GM06990 (cell line): ENCODE data around the gene OVOL1.

ENCODE experiments used
- DNase-seq: peaks from one replicate; pipeline ENCODE4 v3.0.0-alpha.2; 2011; ENCODE audit not compliant: insufficient read length; ENCODE audit errors: extremely low read depth
- H3K27me3 ChIP-seq: replicated peaks from 2 replicates; pipeline ENCODE4 v1.6.0; 2011; ENCODE audit warnings: low read length; ENCODE audit not compliant: control insufficient read depth, insufficient read depth
- H3K36me3 ChIP-seq: 2 replicates; pipeline ENCODE4 v1.5.1; 2011; ENCODE audit warnings: low read length; ENCODE audit not compliant: control insufficient read depth, insufficient read depth
- H3K4me3 ChIP-seq: replicated peaks from 2 replicates; pipeline ENCODE4 v1.5.1; 2011; ENCODE audit warnings: low read depth, mild to moderate bottlenecking, control low read depth, low read length
- CTCF ChIP-seq: IDR thresholded peaks from 2 replicates; pipeline ENCODE4 v1.5.1; 2011; ENCODE audit warnings: low read length, control low read depth, mild to moderate bottlenecking, inconsistent platforms; ENCODE audit not compliant: insufficient read depth, poor library complexity, severe bottlenecking

OVOL1 gene

DNA sequence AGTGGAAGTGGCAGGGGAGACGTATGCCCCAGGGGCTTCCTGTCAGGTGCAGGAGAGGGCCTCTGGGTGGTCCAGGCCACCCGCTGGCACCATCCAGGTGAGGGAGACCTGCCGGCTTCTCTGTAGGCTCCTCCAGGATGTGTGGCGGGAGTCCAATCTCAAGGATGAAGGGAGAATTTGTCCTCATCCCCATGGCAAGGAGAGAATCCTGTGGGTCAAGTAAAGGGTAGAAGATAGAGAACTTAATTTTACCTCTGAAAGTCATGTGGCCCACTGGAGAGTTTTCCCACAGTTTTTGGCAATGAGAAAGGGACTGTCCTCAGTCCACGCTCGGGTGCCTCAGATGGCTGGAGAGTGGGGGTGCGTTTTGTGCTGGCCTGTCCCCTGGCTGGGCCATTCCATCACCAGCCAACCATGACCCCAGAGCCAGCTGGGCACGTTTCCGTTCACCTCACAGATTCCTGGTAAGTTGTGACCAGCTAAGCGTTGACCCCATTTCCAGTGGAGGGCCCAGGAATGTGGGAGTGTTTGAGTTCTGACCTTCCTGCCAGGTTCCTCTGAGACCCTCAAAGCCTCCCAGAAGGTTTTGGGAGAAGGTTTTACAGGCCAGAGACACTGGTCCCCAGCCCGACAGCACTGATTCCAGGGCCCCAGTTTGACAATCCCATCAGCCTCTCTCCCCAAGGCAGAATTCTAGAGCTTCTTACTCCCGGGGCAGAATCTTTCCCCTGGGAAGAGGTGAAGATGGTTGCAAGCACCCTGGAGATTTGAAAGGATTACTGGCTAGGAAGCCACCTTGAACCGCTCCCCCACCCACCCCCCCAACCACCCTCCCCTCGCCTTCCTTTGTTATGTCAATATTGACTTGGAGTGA lies 2.6 kb downstream of the OVOL1 start:
- Histone ChIP-seq H3K27me3 (peaks cover 3% of the 10 kb centered on the region), H3K36me3 (no peaks in the 10 kb centered on the region), H3K4me3 (no peak overlapping the region)
- TF ChIP-seq CTCF: no peak
- no peak for DNase-seq

DNA sequence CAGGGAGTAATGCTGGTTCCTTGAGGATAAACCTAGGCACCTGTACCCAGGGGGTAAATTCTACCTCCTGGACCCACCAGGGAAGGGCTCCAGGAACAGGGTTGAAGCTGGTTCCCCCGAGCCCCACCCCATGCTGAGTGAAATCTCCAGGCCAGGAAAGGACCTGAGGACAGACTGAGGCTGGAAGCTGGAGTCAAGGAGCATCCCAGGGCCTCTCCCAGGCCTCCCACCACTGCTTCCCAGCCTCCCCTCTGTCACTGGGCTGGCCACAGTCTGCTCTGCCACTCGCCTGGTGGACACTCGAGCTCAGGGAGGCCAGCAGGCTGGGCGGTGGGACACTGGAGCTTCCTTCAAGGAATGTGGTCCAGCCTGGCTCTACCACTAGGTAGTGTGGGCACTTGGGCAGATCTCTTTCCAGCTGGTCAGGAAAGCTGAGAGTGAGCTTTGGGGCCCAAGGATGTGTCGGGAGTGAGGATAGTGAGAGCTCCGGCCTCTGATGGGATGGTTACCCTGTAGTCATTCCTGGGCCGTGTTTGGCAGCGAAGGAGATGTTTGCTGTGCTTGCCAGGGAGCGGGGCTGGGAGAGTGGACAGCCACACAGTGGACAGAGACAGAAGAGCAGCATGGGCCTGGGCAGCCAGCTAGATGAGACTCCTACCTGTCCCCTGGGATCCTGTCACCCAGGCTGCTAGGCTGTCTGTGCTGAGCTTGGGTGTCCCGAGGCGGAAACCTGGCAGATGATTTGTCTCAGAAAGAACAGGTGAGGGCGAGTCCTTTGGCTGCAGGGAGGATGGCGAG lies 3.4 kb downstream of the OVOL1 start:
- no peaks in the 10 kb centered on the region for H3K36me3 ChIP-seq
- H3K4me3 ChIP-seq: no peak overlapping the region
- H3K27me3 ChIP-seq: peaks cover 3% of the 10 kb centered on the region

DNA sequence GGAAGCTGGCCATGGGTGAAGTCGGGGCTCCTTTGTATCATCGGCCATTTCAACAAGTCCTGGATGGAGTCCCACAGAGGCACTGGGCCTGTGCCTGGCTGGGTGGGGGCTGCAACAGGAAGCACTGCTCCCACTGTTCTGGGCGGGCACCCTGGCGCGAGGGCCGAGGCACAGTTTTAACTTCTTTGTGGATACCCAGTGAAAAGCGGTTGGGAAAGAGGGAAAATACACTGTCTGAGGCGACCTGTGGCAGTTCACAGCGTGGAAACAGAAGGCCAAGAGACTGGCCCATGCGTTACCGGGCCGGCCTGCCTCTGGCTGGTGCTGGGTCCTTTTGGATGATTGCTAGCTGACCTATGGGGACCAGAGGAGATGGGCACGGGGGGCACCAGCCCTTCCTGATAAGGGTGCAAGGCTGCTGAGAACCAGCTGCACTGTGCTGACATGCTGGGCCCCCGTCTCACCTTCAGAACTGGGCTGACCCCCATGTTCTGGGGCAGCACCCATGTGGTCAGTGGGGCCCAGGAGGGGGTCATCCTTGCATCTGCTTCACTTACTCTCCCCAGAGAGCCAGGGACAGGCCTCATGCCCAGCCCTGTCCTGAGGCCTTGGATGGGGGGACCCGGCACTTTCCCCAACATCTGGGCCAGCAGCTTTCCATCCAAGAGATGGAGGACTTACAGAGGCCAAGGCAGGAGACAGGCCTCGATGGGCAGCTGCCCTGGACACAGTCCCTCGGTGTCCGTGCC lies 4.2 kb downstream of the OVOL1 start:
- no peak overlapping the region for H3K4me3 ChIP-seq
- H3K27me3 ChIP-seq: peaks cover 3% of the 10 kb centered on the region
- no peaks in the 10 kb centered on the region for H3K36me3 ChIP-seq
- TF ChIP-seq CTCF: no peak
- no peak for DNase-seq

More for the DNA sequence above, 3.4 kb downstream of the OVOL1 start:
- DNase-seq: no peak
- no peak for TF ChIP-seq CTCF

DNA sequence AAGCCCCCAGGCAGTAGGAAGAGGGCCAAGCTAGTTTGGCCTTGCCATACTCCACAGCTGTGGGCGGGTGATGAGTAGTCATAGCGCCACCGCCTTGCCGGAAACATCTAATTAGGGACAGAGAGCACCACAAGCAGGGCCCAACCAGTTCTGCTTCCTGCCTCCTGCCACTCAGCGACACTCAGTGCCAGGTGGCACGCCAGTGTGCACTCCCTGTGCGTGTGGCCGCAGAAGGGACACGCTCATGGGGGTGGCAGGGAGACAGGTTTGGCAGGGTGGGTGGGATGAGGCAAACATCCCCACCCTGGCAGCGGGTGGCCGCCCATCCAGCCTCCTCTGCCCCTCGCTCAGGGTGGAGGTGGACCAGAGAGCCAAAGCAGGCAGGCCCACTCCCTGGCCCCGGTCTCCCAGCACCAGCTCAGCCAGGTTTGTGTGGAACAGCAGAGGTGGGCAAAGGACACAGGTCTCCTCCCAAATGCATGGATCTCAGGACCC lies 4.9 kb downstream of the OVOL1 start:
- Histone ChIP-seq H3K4me3 (no peak overlapping the region), H3K36me3 (no peaks in the 10 kb centered on the region), H3K27me3 (peaks cover 3% of the 10 kb centered on the region)
- no peak for DNase-seq
- TF ChIP-seq CTCF: no peak

DNA sequence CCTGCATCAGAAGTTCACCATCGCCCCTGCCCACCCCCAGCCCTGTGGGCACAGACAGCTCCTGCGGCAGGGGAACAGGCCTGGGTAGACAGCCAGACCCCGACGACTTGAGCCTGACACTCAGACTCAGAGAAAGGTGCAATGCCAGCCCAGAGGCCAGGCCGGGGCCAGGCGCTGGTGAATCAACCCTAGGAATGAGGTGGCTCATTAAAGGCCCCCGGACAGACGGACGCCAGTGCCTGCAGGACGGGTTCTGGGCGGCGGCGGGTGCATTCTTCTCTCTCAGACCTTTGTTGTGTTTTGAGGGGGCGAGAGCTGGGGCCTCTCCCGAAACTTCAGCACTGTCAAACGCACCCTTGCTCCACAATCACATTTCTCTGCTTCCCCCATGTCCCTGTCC lies 5.6 kb downstream of the OVOL1 start:
- Histone ChIP-seq H3K27me3 (peaks cover 3% of the 10 kb centered on the region), H3K36me3 (no peaks in the 10 kb centered on the region), H3K4me3 (no peak overlapping the region)
- DNase-seq: no peak
- no peak for TF ChIP-seq CTCF
